K562 (cell line): ENCODE results near the gene FAM240A. TPM values are rescaled to one million over a fixed set of nuclear protein-coding genes. Genes with fewer than 3 reads are reported as not detected.
A peak's percentile ranks its signal among the peaks of the same experiment; 100 is the strongest.

Source experiments
- BACH1 ChIP-seq: fragments of 200-800 bp; sonication (Bioruptor generic); IDR thresholded peaks from 2 replicates; pipeline ENCODE4 v1.6.1; 2016; ENCODE audit warnings: missing genetic modification characterization, missing compliant biosample characterization
- CBFB ChIP-seq: sonication (generic); formaldehyde crosslinking; IDR thresholded peaks from 2 replicates; pipeline ENCODE4 v1.4.0; 2020; ENCODE audit warnings: mild to moderate bottlenecking, missing genetic modification reagents
- HCFC1 ChIP-seq: IDR thresholded peaks from 2 replicates; pipeline ENCODE4 v1.6.1; 2012; ENCODE audit warnings: low read depth, low read length, improper control_type of control experiment
- HDAC8 ChIP-seq: fragments of 450-650 bp; IDR thresholded peaks from 2 replicates; pipeline ENCODE4 v1.6.1; 2016; ENCODE audit warnings: mild to moderate bottlenecking, missing genetic modification characterization, moderate library complexity, missing compliant biosample characterization
- MCM7 ChIP-seq, 2 experiments: fragments of 450-650 bp; IDR thresholded peaks; 2 replicates each; pipeline ENCODE4 v1.6.1; 2016 to 2018
- MEF2D ChIP-seq: conservative IDR thresholded peaks from 2 replicates; pipeline ENCODE4 v1.6.1; 2016; ENCODE audit warnings: low read depth, missing genetic modification characterization, missing compliant biosample characterization
- MTA3 ChIP-seq: fragments of 450-650 bp; formaldehyde crosslinking; IDR thresholded peaks from 2 replicates; pipeline ENCODE4 v1.6.1; 2017; ENCODE audit warnings: mild to moderate bottlenecking, borderline replicate concordance
- NFRKB ChIP-seq: fragments of 450-650 bp; IDR thresholded peaks from 2 replicates; pipeline ENCODE4 v1.6.1; 2016; ENCODE audit warnings: low read depth
- RAD21 ChIP-seq, 2 experiments: fragments of 250-450 bp in 1 of 2; fragments of 450-650 bp in 1 of 2; sonication (Bioruptor Pico) in 1 of 2; formaldehyde crosslinking in 1 of 2; IDR thresholded peaks in 1 of 2; conservative IDR thresholded peaks in 1 of 2; 2 replicates each; pipeline versions ENCODE4 v1.4.0 to v1.8.0; 2020 to 2022; ENCODE audit warnings: mild to moderate bottlenecking in 2 of 2, moderate library complexity in 1 of 2
- SRF ChIP-seq, 2 experiments: fragments of 250-450, 450-650 bp in 1 of 2; sonication (Bioruptor Pico) in 1 of 2; sonication (generic) in 1 of 2; formaldehyde crosslinking; IDR thresholded peaks; 2 replicates each; pipeline versions ENCODE4 v1.5.0 to v1.5.1; 2020 to 2022; ENCODE audit warnings: mild to moderate bottlenecking in 1 of 2, missing genetic modification reagents in 1 of 2
- YBX1 ChIP-seq: fragments of 450-650 bp; IDR thresholded peaks from 2 replicates; pipeline ENCODE4 v1.7.1; 2016; ENCODE audit warnings: mild to moderate bottlenecking
- ZNF584 ChIP-seq: fragments of 200-800 bp; sonication (Bioruptor generic); IDR thresholded peaks from 2 replicates; pipeline ENCODE4 v1.6.1; 2016; ENCODE audit warnings: low read depth, mild to moderate bottlenecking, missing genetic modification characterization, missing compliant biosample characterization
- ZNF589 ChIP-seq: fragments of 200-800 bp; sonication (Bioruptor generic); IDR thresholded peaks from 2 replicates; pipeline ENCODE4 v1.6.1; 2016; ENCODE audit warnings: low read depth, missing genetic modification characterization, missing compliant biosample characterization
- ZNF644 ChIP-seq: fragments of 200-800 bp; sonication (Bioruptor generic); IDR thresholded peaks from 2 replicates; pipeline ENCODE4 v1.6.1; 2016; ENCODE audit warnings: low read depth, missing genetic modification characterization, missing compliant biosample characterization
- ZSCAN32 ChIP-seq: fragments of 450-650 bp; formaldehyde crosslinking; IDR thresholded peaks from 2 replicates; pipeline ENCODE4 v1.4.0; 2020; ENCODE audit warnings: mild to moderate bottlenecking, moderate library complexity
- polyA plus RNA-seq, 8 experiments: library from polyadenylated mRNA; depleted of rRNA in 4 of 8; stranded (reverse) in 5 of 8; unstranded in 3 of 8; fragments of >200 nt; fragmentation: Nextera tagmentation in 2 of 8; fragmentation: Illumina TruSeq in 1 of 8; extraction: Ambion mirVana in 2 of 8; extraction: Trizol in 1 of 8; gene quantifications; 2 replicates each; pipeline versions ENCODE4 v1.2.1 to v1.2.3, GENCODE V29; 2011 to 2014; ENCODE audit warnings: inconsistent platforms in 1 of 8, missing spikeins in 1 of 8
- total RNA-seq, 7 experiments: library from RNA; depleted of rRNA in 6 of 7; stranded (reverse); fragments of >200 nt in 6 of 7; fragmentation: Illumina TruSeq in 2 of 7; extraction: Trizol in 2 of 7; gene quantifications; 2 replicates each; pipeline versions ENCODE4 v1.2.1 to v1.2.3, GENCODE V29; 2011 to 2021; ENCODE audit warnings: low replicate concordance in 1 of 7
- TF ChIP-seq, protein P1 (sequence below): sonication (generic); formaldehyde crosslinking; IDR thresholded peaks from 2 replicates; pipeline ENCODE4 v1.8.1; 2022; ENCODE audit warnings: missing genetic modification reagents
- TF ChIP-seq, protein P2 (sequence below): fragments of 450-650 bp; formaldehyde crosslinking; IDR thresholded peaks from 2 replicates; pipeline ENCODE4 v1.4.0; 2022; ENCODE audit warnings: mild to moderate bottlenecking, moderate library complexity
- TF ChIP-seq, protein P3 (sequence below): fragments of 450-650 bp; formaldehyde crosslinking; IDR thresholded peaks from 2 replicates; pipeline ENCODE4 v1.4.0; 2020; ENCODE audit warnings: mild to moderate bottlenecking, moderate library complexity
- TF ChIP-seq, protein P4 (sequence below): sonication (generic); IDR thresholded peaks from 2 replicates; pipeline ENCODE4 v1.6.1; 2016
- TF ChIP-seq, protein P5 (sequence below), 2 experiments: IDR thresholded peaks; 2 replicates each; pipeline ENCODE4 v1.6.1; 2011; ENCODE audit warnings: borderline replicate concordance in 1 of 2, control low read depth in 1 of 2, low read depth in 1 of 2, low read length in 1 of 2, mild to moderate bottlenecking in 1 of 2, mixed read lengths in 1 of 2, moderate library complexity in 1 of 2; ENCODE audit not compliant: insufficient read depth in 1 of 2, insufficient read length in 1 of 2, poor library complexity in 1 of 2, severe bottlenecking in 1 of 2; ENCODE audit errors: extremely low read depth in 1 of 2

Gene FAM240A
- total and polyA plus RNA-seq, 9 of the 15 experiments (the other 6 are each of a cell fraction or from before 2014, with no cell fraction given) = not detected

DNA sequence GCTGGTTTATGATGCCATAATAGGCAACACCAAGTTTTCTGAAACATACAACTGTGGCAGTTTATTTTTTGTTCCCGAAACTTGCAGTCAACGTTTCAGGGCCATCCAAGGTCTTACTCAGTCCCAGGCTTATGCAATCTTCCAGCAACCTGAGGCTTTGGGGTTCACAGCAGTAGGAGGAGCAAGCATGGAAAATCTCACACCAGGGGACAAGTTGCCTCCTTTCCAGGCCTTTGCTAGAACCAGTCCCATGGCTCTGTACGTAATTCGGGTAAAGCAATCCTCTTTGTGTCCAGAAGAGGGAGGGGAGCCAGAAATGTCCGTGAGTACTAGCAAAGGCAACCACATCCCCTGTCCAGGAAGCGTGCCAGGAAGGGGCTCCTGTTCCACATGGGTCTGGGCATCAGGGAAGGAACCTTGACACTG is 4.7 kb upstream of the FAM240A start (continued):
- TF ChIP-seq HCFC1 (no peak), ZSCAN32 (CRISPR knock-in tag) (peak; percentile 74), ZNF584 (CRISPR knock-in tag) (peak; percentile 94), HDAC8 (tag) (peak; percentile 29; the same call in 1 of the 2 replicates), MEF2D (tag) (no peak), RAD21 (CRISPR knock-in tag; conservative IDR thresholded peaks at IDR 0.05 in 1 of 2, IDR thresholded peaks at IDR 0.05 in 1 of 2) (peak in 1 of 2 experiments; percentile 52), ZNF589 (CRISPR knock-in tag) (peak; percentile 91), CBFB (CRISPR knock-in tag) (no peak), NFRKB (no peak), MTA3 (peak; percentile 43; the same call in 1 of the 2 replicates), SRF (CRISPR knock-in tag; IDR thresholded peaks at IDR 0.05) (peak in 1 of 2 experiments; percentile 79; a peak in 2 of 4 replicates), BACH1 (tag) (peak; percentile 7; the same call in 1 of the 2 replicates), MCM7 (IDR thresholded peaks at IDR 0.05) (no peak), ZNF644 (tag) (peak; percentile 1; the same call in 1 of the 2 replicates), YBX1 (no peak)
- TF ChIP-seq, protein P1, sequence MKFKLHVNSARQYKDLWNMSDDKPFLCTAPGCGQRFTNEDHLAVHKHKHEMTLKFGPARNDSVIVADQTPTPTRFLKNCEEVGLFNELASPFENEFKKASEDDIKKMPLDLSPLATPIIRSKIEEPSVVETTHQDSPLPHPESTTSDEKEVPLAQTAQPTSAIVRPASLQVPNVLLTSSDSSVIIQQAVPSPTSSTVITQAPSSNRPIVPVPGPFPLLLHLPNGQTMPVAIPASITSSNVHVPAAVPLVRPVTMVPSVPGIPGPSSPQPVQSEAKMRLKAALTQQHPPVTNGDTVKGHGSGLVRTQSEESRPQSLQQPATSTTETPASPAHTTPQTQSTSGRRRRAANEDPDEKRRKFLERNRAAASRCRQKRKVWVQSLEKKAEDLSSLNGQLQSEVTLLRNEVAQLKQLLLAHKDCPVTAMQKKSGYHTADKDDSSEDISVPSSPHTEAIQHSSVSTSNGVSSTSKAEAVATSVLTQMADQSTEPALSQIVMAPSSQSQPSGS (CRISPR knock-in tag) = no peak
- TF ChIP-seq, protein P2, sequence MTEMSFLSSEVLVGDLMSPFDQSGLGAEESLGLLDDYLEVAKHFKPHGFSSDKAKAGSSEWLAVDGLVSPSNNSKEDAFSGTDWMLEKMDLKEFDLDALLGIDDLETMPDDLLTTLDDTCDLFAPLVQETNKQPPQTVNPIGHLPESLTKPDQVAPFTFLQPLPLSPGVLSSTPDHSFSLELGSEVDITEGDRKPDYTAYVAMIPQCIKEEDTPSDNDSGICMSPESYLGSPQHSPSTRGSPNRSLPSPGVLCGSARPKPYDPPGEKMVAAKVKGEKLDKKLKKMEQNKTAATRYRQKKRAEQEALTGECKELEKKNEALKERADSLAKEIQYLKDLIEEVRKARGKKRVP (CRISPR knock-in tag) = peak; percentile 93
- TF ChIP-seq, protein P3, sequence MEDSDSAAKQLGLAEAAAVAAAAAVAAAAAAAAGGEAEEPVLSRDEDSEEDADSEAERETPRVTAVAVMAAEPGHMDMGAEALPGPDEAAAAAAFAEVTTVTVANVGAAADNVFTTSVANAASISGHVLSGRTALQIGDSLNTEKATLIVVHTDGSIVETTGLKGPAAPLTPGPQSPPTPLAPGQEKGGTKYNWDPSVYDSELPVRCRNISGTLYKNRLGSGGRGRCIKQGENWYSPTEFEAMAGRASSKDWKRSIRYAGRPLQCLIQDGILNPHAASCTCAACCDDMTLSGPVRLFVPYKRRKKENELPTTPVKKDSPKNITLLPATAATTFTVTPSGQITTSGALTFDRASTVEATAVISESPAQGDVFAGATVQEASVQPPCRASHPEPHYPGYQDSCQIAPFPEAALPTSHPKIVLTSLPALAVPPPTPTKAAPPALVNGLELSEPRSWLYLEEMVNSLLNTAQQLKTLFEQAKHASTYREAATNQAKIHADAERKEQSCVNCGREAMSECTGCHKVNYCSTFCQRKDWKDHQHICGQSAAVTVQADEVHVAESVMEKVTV (CRISPR knock-in tag) = no peak
- TF ChIP-seq, protein P4, sequence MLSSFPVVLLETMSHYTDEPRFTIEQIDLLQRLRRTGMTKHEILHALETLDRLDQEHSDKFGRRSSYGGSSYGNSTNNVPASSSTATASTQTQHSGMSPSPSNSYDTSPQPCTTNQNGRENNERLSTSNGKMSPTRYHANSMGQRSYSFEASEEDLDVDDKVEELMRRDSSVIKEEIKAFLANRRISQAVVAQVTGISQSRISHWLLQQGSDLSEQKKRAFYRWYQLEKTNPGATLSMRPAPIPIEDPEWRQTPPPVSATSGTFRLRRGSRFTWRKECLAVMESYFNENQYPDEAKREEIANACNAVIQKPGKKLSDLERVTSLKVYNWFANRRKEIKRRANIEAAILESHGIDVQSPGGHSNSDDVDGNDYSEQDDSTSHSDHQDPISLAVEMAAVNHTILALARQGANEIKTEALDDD = peak; percentile 61; the same call in 1 of the 2 replicates
- TF ChIP-seq, protein P5, sequence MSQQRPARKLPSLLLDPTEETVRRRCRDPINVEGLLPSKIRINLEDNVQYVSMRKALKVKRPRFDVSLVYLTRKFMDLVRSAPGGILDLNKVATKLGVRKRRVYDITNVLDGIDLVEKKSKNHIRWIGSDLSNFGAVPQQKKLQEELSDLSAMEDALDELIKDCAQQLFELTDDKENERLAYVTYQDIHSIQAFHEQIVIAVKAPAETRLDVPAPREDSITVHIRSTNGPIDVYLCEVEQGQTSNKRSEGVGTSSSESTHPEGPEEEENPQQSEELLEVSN (IDR thresholded peaks at IDR 0.05; ENCODE audit: borderline replicate concordance in 1 of 2, extremely low read depth in 1 of 2, insufficient read depth in 1 of 2, insufficient read length in 1 of 2, low read depth in 1 of 2, low read length in 1 of 2, poor library complexity in 1 of 2, severe bottlenecking in 1 of 2) = no peak
